ENCODE results near the gene GGA1.

GRCh38 chr22:37618072-37618656, 9.5 kb downstream of the GGA1 start:
- TF ChIP-seq CTCF (IDR thresholded peaks at IDR 0.05; ENCODE audit: low read depth, low read length) (no peak), EZH2phosphoT487 (IDR thresholded peaks at IDR 0.05; ENCODE audit: low read depth) (no peak)
